Liver (tissue), 9 donors: ENCODE results near the gene BBIP1. TPM values are rescaled to one million over a fixed set of nuclear protein-coding genes. Genes with fewer than 3 reads are reported as not detected.

Source experiments
- DNase-seq: peaks from one replicate; pipeline ENCODE4 v3.0.0-alpha.2; 2017; ENCODE audit warnings: low spot score
- H3K27ac ChIP-seq, 2 donors: one replicate each; pipeline ENCODE4 v1.7.0; 2013; ENCODE audit warnings: inconsistent platforms in 2 of 2, low read length in 2 of 2, control low read depth in 1 of 2, low read depth in 1 of 2, mild to moderate bottlenecking in 1 of 2
- H3K27me3 ChIP-seq, 4 donors: one replicate each; pipeline versions ENCODE4 v1.6.1 to v1.7.0; 2013; ENCODE audit warnings: low read length in 3 of 4, inconsistent platforms in 1 of 4, mild to moderate bottlenecking in 1 of 4, moderate library complexity in 1 of 4; ENCODE audit not compliant: control insufficient read depth in 4 of 4, insufficient read depth in 4 of 4
- H3K36me3 ChIP-seq, 4 donors: one replicate each; pipeline versions ENCODE4 v1.6.1 to v1.7.0; 2013; ENCODE audit warnings: low read length in 3 of 4, mild to moderate bottlenecking in 3 of 4, low read depth in 1 of 4, moderate library complexity in 1 of 4; ENCODE audit not compliant: control insufficient read depth in 4 of 4, insufficient read depth in 3 of 4
- H3K4me1 ChIP-seq, 4 donors: one replicate each; pipeline versions ENCODE4 v1.6.1 to v1.7.0; 2013; ENCODE audit warnings: low read length in 3 of 4, mild to moderate bottlenecking in 3 of 4, moderate library complexity in 1 of 4; ENCODE audit not compliant: control insufficient read depth in 4 of 4, insufficient read depth in 4 of 4
- H3K4me3 ChIP-seq, 3 donors: one replicate each; pipeline versions ENCODE4 v1.6.1 to v1.7.0; 2013; ENCODE audit warnings: low read length in 3 of 3, control low read depth in 1 of 3, low read depth in 1 of 3, mild to moderate bottlenecking in 1 of 3
- H3K9ac ChIP-seq, 2 donors: one replicate each; pipeline ENCODE4 v1.7.0; 2013; ENCODE audit warnings: low read length in 2 of 2, mild to moderate bottlenecking in 2 of 2, moderate library complexity in 2 of 2, control low read depth in 1 of 2, low read depth in 1 of 2
- H3K9me3 ChIP-seq, 4 donors: one replicate each; pipeline versions ENCODE4 v1.6.1 to v1.7.0; 2013; ENCODE audit warnings: low read length in 3 of 4; ENCODE audit not compliant: control insufficient read depth in 4 of 4
- ATF3 ChIP-seq: IDR thresholded peaks from 2 replicates; pipeline ENCODE4 v1.6.1; 2016; ENCODE audit warnings: antibody characterized with exemption
- EGR1 ChIP-seq, 2 donors: IDR thresholded peaks; 2 replicates each; pipeline ENCODE4 v1.6.1; 2016 to 2018; ENCODE audit warnings: antibody characterized with exemption in 2 of 2, low read depth in 2 of 2
- FOXA1 ChIP-seq: IDR thresholded peaks from 2 replicates; pipeline ENCODE4 v1.6.1; 2016; ENCODE audit warnings: antibody characterized with exemption
- FOXA2 ChIP-seq: IDR thresholded peaks from 2 replicates; pipeline ENCODE4 v1.6.1; 2016; ENCODE audit warnings: antibody characterized with exemption
- GABPA ChIP-seq, 2 donors: IDR thresholded peaks in 1 of 2; conservative IDR thresholded peaks in 1 of 2; 2 replicates each; pipeline ENCODE4 v1.6.1; 2016; ENCODE audit warnings: antibody characterized with exemption in 2 of 2, mild to moderate bottlenecking in 1 of 2, moderate library complexity in 1 of 2
- HNF4A ChIP-seq, 2 donors: conservative IDR thresholded peaks; 2 replicates each; pipeline ENCODE4 v1.6.1; 2016; ENCODE audit warnings: antibody characterized with exemption in 2 of 2, mild to moderate bottlenecking in 2 of 2
- HNF4G ChIP-seq: IDR thresholded peaks from 2 replicates; pipeline ENCODE4 v1.6.1; 2016; ENCODE audit warnings: antibody characterized with exemption
- JUND ChIP-seq, 2 donors: IDR thresholded peaks; 2 replicates each; pipeline ENCODE4 v1.6.1; 2016; ENCODE audit warnings: antibody characterized with exemption in 2 of 2
- MAX ChIP-seq: IDR thresholded peaks from 2 replicates; pipeline ENCODE4 v1.6.1; 2016; ENCODE audit warnings: antibody characterized with exemption
- NR2F2 ChIP-seq: IDR thresholded peaks from 2 replicates; pipeline ENCODE4 v1.6.1; 2016; ENCODE audit warnings: antibody characterized with exemption
- REST ChIP-seq: IDR thresholded peaks from 2 replicates; pipeline ENCODE4 v1.6.1; 2016; ENCODE audit warnings: antibody characterized with exemption, mild to moderate bottlenecking
- RXRA ChIP-seq, 2 donors: IDR thresholded peaks; 2 replicates each; pipeline ENCODE4 v1.6.1; 2017 to 2018; ENCODE audit warnings: antibody characterized with exemption in 2 of 2, mild to moderate bottlenecking in 1 of 2
- SP1 ChIP-seq: IDR thresholded peaks from 2 replicates; pipeline ENCODE4 v1.6.1; 2018; ENCODE audit warnings: antibody characterized with exemption, mild to moderate bottlenecking
- TAF1 ChIP-seq: conservative IDR thresholded peaks from 2 replicates; pipeline ENCODE4 v1.6.1; 2016; ENCODE audit warnings: antibody characterized with exemption, mild to moderate bottlenecking
- YY1 ChIP-seq: IDR thresholded peaks from 2 replicates; pipeline ENCODE4 v1.6.1; 2016; ENCODE audit warnings: antibody characterized with exemption, mild to moderate bottlenecking
- whole genome bisulfite sequencing: extraction: QIAGEN DNeasy Blood & Tissue Kit; methylation state at CpG from one replicate; pipeline ENCODE4 v1.1.7; 2013; 5-methylcytosine and 5-hydroxymethylcytosine counted together
- polyA plus RNA-seq, 2 donors: library from polyadenylated mRNA; stranded (reverse) in 1 of 2; unstranded in 1 of 2; fragments of 200-250 nt in 1 of 2; fragments of >200 nt in 1 of 2; fragmentation: Nextera tagmentation in 1 of 2; extraction: Ambion mirVana in 1 of 2; gene quantifications; one replicate each; pipeline versions ENCODE4 v1.2.1 to v1.2.3, GENCODE V29; 2013 to 2015
- total RNA-seq, 2 donors: library from RNA; depleted of rRNA; stranded (reverse); fragments of >200 nt; gene quantifications; one replicate each; pipeline ENCODE4 v1.2.3, GENCODE V29; 2014
- TF ChIP-seq, protein P1 (sequence below): IDR thresholded peaks from 2 replicates; pipeline ENCODE4 v1.6.1; 2016; ENCODE audit warnings: antibody characterized with exemption
- TF ChIP-seq, protein P2 (sequence below): fragments of 150-350 bp; IDR thresholded peaks from 2 replicates; pipeline ENCODE4 v1.5.1; 2017; ENCODE audit warnings: improper control_type of control experiment, low read depth, low read length; ENCODE audit not compliant: missing input control
- donor health status: healthy.
- donor health status: healthy.
- donor health status: healthy.
- donor health status: healthy.
- donor health status: healthy.

The BBIP1 gene
- total and polyA plus RNA-seq, 4 donors = 10.4 to 15.8 (median 11.1) TPM

GRCh38 chr10:110947061-110947595 is 28.1 kb upstream of the BBIP1 start:
- H3K27ac ChIP-seq = no peak overlapping the region
- H3K36me3 ChIP-seq = no peaks in the 10 kb centered on the region
- H3K4me1 ChIP-seq = no peaks in the 10 kb centered on the region
- no peak for DNase-seq
- H3K9me3 ChIP-seq = no peaks in the 10 kb centered on the region
- H3K9ac ChIP-seq = no peak overlapping the region
- H3K27me3 ChIP-seq = no peaks in the 10 kb centered on the region
- no peak overlapping the region for H3K4me3 ChIP-seq
- TF ChIP-seq NR2F2 = no peak
- TF ChIP-seq REST = no peak
- no peak for TF ChIP-seq RXRA (IDR thresholded peaks at IDR 0.05)
- TF ChIP-seq, protein P1, sequence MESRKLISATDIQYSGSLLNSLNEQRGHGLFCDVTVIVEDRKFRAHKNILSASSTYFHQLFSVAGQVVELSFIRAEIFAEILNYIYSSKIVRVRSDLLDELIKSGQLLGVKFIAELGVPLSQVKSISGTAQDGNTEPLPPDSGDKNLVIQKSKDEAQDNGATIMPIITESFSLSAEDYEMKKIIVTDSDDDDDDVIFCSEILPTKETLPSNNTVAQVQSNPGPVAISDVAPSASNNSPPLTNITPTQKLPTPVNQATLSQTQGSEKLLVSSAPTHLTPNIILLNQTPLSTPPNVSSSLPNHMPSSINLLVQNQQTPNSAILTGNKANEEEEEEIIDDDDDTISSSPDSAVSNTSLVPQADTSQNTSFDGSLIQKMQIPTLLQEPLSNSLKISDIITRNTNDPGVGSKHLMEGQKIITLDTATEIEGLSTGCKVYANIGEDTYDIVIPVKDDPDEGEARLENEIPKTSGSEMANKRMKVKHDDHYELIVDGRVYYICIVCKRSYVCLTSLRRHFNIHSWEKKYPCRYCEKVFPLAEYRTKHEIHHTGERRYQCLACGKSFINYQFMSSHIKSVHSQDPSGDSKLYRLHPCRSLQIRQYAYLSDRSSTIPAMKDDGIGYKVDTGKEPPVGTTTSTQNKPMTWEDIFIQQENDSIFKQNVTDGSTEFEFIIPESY = no peak
- no peak for TF ChIP-seq GABPA (IDR thresholded peaks at IDR 0.05 in 1 of 2, conservative IDR thresholded peaks at IDR 0.05 in 1 of 2)
- 74% methylated on average over 4 of the region's 4 CpGs for WGBS

DNA sequence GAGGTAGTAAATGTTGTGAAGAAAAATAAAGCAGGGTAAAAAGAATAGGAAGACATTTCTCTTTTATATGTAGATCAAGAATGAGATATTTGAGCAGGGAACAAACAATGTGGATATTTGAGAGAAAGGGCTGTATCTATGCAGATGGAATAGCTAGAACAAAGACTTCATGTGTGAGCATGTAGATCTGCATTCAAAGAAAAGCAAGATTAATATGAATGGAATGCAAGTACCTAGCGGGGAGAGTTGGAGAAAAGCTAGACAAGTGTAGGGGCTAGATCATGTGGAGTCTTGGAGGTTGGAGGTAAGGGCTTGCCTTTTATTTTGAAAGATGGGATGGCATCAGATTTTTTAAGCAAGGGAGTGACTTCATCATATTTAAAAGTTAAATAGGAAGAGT is 27.5 kb upstream of the BBIP1 start:
- H3K27ac ChIP-seq = no peak overlapping the region
- no peaks in the 10 kb centered on the region for H3K36me3 ChIP-seq
- no peak overlapping the region for H3K4me3 ChIP-seq
- DNase-seq = no peak
- H3K27me3 ChIP-seq = no peaks in the 10 kb centered on the region
- 99% methylated on average over 1 of the region's 1 CpG for WGBS
- TF ChIP-seq GABPA (IDR thresholded peaks at IDR 0.05 in 1 of 2, conservative IDR thresholded peaks at IDR 0.05 in 1 of 2) = no peak
- TF ChIP-seq RXRA (IDR thresholded peaks at IDR 0.05) = no peak
- TF ChIP-seq EGR1 (IDR thresholded peaks at IDR 0.05; ENCODE audit: low read depth in 2 of 2) = no peak
- TF ChIP-seq ATF3 = no peak
- TF ChIP-seq HNF4A (conservative IDR thresholded peaks at IDR 0.05) = no peak
- TF ChIP-seq SP1 = no peak
- TF ChIP-seq YY1 = no peak
- TF ChIP-seq, protein P2, sequence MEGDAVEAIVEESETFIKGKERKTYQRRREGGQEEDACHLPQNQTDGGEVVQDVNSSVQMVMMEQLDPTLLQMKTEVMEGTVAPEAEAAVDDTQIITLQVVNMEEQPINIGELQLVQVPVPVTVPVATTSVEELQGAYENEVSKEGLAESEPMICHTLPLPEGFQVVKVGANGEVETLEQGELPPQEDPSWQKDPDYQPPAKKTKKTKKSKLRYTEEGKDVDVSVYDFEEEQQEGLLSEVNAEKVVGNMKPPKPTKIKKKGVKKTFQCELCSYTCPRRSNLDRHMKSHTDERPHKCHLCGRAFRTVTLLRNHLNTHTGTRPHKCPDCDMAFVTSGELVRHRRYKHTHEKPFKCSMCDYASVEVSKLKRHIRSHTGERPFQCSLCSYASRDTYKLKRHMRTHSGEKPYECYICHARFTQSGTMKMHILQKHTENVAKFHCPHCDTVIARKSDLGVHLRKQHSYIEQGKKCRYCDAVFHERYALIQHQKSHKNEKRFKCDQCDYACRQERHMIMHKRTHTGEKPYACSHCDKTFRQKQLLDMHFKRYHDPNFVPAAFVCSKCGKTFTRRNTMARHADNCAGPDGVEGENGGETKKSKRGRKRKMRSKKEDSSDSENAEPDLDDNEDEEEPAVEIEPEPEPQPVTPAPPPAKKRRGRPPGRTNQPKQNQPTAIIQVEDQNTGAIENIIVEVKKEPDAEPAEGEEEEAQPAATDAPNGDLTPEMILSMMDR = no peak
- no peak for TF ChIP-seq JUND (IDR thresholded peaks at IDR 0.05)
- no peak for TF ChIP-seq FOXA1
- no peak for TF ChIP-seq TAF1
- no peak for TF ChIP-seq MAX
- no peak for TF ChIP-seq REST
- TF ChIP-seq HNF4G = no peak
- no peak for TF ChIP-seq FOXA2
- TF ChIP-seq NR2F2 = no peak
- no peak overlapping the region for H3K9ac ChIP-seq
- H3K9me3 ChIP-seq = no peaks in the 10 kb centered on the region
- H3K4me1 ChIP-seq = no peaks in the 10 kb centered on the region
